Adrenal gland (tissue), 12 donors: ENCODE results near the gene PRKN. TPM values are rescaled to one million over a fixed set of nuclear protein-coding genes. Genes with fewer than 3 reads are reported as not detected.
A peak's percentile ranks its signal among the peaks of the same experiment; 100 is the strongest.

Experiments
- DNase-seq, 7 donors: peaks; one replicate each; pipeline ENCODE4 v3.0.0-alpha.2; 2019 to 2020
- H3K27ac ChIP-seq, 5 donors: fragments of 200-600 bp; sonication (generic) in 4 of 5; 1 replicate in 3 of 5; 2 replicates in 2 of 5; pipeline versions ENCODE4 v1.5.1 to v1.8.0; 2016 to 2020; ENCODE audit warnings: mild to moderate bottlenecking in 1 of 5
- H3K27me3 ChIP-seq: fragments of 200-600 bp; 2 replicates; pipeline ENCODE4 v1.8.0; 2021
- H3K36me3 ChIP-seq, 2 donors: fragments of 200-600 bp; replicated peaks in 1 of 2; 1 replicate in 1 of 2; 2 replicates in 1 of 2; pipeline versions ENCODE4 v1.5.1 to v1.8.0; 2018 to 2022
- H3K4me1 ChIP-seq, 2 donors: fragments of 200-600 bp; replicated peaks in 1 of 2; 1 replicate in 1 of 2; 2 replicates in 1 of 2; pipeline versions ENCODE4 v1.5.1 to v1.8.0; 2018 to 2021
- H3K4me3 ChIP-seq, 4 donors: fragments of 200-600 bp; sonication (generic) in 3 of 4; one replicate each; pipeline ENCODE4 v1.5.1; 2016 to 2018
- H3K9me3 ChIP-seq, 3 donors: fragments of 200-600 bp; sonication (generic) in 1 of 3; replicated peaks in 1 of 3; 1 replicate in 2 of 3; 2 replicates in 1 of 3; pipeline versions ENCODE4 v1.5.1 to v1.8.0; 2016 to 2021
- POLR2A ChIP-seq, 2 donors: fragments of 450-650 bp; IDR thresholded peaks; one replicate each; pipeline ENCODE4 v1.6.1; 2017; ENCODE audit warnings: antibody characterized with exemption in 2 of 2, mild to moderate bottlenecking in 2 of 2, moderate library complexity in 1 of 2
- WGBS, 4 donors: extraction: QIAGEN DNeasy Blood & Tissue Kit in 2 of 4; methylation state at CpG; one replicate each; pipeline versions ENCODE4 v1.1.5 to v1.1.7; 2013 to 2017; 5-methylcytosine and 5-hydroxymethylcytosine counted together
- intact Hi-C, 2 donors: fragments of 100-400 bp; cut with DNase I; formaldehyde crosslinking; loops; one replicate each; pipeline versions ENCODE4 v1.14.1 to v1.15.0; 2022 to 2023
- polyA plus RNA-seq, 3 donors: library from polyadenylated mRNA; stranded (reverse); fragments of 200-250 nt in 2 of 3; fragments of 350-450 nt in 1 of 3; fragmentation: Illumina TruSeq in 1 of 3; extraction: RNeasy Lipid Tissue Mini Kit (QIAGEN cat#74804) in 1 of 3; gene quantifications; one replicate each; pipeline ENCODE4 v1.2.3, GENCODE V29; 2013 to 2014
- total RNA-seq, 9 donors: library from RNA; depleted of rRNA in 4 of 9; stranded (reverse); fragments of >200 nt in 4 of 9; fragments of 120-200 nt in 1 of 9; fragmentation: NEBNext Ultra II Directional in 1 of 9; extraction: Animal tissue kit (Norgen Biotek cat#: 25700) in 1 of 9; gene quantifications; one replicate each; pipeline versions ENCODE4 v1.1.0 to v1.2.4, GENCODE V29; 2013 to 2023
- TF ChIP-seq, protein P1 (sequence below), 6 experiments: fragments of 450-650 bp in 4 of 6; fragments of 200-600 bp in 2 of 6; sonication (generic) in 1 of 6; IDR thresholded peaks; 1 replicate in 5 of 6; 2 replicates in 1 of 6; pipeline versions ENCODE4 v1.5.1 to v1.8.0; 2016 to 2021; ENCODE audit warnings: antibody characterized with exemption in 6 of 6, mild to moderate bottlenecking in 2 of 6, moderate library complexity in 1 of 6
- donor health status: healthy with polysubstance abuse.
- donor health status: Bipolar disorder and iron deficiency.
- donor health status: DM: yes; HTN: yes; CAD: no.
- donor health status: DM: no; HTN: no; CAD: no.
- donor health status: DM: no; HTN: no; CAD: no.
- donor health status: DM: yes; HTN: yes; CAD: no.

Gene PRKN
- total and polyA plus RNA-seq, 12 donors = 1.9 to 159 (median 13.3) TPM

DNA sequence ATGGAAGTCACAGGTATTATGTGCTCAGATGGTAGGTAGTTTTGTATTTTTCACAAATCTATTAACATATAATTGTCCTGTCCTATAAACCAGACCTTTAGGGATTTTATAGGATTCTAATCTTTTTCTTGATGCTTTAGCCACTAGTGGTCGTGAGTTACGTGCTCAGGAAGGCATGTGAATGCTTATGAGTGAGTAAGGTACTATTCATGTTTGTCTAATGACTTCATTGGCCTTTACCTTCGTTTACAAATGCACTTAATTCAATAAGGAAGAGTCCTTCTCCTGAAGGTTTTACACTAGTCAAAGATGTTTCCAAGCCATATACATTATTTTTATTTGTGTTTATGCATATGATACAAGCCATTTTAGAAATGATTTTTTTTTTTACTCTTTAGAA, 23.2 kb upstream of the PRKN start:
- 64 to 72% (median 68%) methylated on average over 3 of the region's 3 CpGs for WGBS, 4 donors
- H3K27me3 ChIP-seq = no peaks in the 10 kb centered on the region
- H3K9me3 ChIP-seq = no peaks in the 10 kb centered on the region
- TF ChIP-seq POLR2A (IDR thresholded peaks at IDR 0.05) = no peak
- TF ChIP-seq, protein P1, sequence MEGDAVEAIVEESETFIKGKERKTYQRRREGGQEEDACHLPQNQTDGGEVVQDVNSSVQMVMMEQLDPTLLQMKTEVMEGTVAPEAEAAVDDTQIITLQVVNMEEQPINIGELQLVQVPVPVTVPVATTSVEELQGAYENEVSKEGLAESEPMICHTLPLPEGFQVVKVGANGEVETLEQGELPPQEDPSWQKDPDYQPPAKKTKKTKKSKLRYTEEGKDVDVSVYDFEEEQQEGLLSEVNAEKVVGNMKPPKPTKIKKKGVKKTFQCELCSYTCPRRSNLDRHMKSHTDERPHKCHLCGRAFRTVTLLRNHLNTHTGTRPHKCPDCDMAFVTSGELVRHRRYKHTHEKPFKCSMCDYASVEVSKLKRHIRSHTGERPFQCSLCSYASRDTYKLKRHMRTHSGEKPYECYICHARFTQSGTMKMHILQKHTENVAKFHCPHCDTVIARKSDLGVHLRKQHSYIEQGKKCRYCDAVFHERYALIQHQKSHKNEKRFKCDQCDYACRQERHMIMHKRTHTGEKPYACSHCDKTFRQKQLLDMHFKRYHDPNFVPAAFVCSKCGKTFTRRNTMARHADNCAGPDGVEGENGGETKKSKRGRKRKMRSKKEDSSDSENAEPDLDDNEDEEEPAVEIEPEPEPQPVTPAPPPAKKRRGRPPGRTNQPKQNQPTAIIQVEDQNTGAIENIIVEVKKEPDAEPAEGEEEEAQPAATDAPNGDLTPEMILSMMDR (IDR thresholded peaks at IDR 0.05) = no peak
- DNase-seq = no peak
- no peak overlapping the region for H3K27ac ChIP-seq
- H3K36me3 ChIP-seq = no peaks in the 10 kb centered on the region
- intact Hi-C loops = no loop called here
- no peak overlapping the region for H3K4me3 ChIP-seq
- H3K4me1 ChIP-seq = no peaks in the 10 kb centered on the region

DNA sequence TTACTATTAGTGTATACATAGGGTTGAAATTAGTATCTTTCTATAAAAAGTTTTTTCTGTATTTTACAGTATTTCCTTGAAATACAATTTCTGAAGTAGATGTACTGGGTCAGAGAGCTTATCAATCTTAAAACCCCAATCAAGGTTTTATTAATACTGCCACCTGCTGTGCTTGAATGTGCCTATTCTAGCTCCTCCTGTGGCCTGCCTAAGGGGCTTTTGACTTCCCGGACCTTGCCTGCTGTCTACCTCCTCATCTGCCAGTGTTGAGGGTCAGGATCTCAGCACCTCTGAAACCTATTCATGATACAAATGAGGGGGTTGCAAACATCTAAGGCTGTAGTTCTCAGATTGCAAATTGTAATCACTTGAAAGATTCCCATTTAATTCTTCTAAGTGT, 9.4 kb upstream of the PRKN start:
- 15 to 33% (median 19%) methylated on average over 1 of the region's 1 CpG for WGBS, 4 donors

DNA sequence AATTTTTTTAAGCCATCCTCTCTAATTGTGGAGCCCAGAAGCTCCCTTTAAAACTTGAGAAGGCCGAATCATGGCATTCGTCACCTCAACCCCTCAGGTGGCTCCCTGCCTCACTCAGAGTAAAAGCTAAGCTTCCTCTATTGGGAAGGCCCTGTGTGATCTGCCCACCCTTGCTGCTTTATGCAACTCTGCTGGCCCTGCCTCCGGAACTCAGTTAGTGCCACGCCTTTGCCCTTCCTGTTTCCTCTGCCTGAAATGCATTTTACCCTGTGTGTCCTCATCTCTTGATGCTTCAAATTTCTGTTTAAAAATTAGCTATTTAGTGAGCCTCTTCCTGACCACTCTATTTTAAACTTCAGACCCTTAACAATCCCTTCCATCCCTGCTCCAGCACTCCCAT, 5.9 kb upstream of the PRKN start:
- H3K27me3 ChIP-seq = no peaks in the 10 kb centered on the region
- intact Hi-C loops = loop anchor here in 1 of 2 donors (10.0 kb wide), 1 partner anchor 179 kb away; no protein-coding TSS in a partner anchor
- DNase-seq = no peak
- WGBS, 4 donors = 72 to 80% (median 78%) methylated on average over 4 of the region's 4 CpGs
- no peak overlapping the region for H3K4me3 ChIP-seq
- no peaks in the 10 kb centered on the region for H3K9me3 ChIP-seq
- no peak overlapping the region for H3K27ac ChIP-seq
- no peaks in the 10 kb centered on the region for H3K4me1 ChIP-seq
- no peaks in the 10 kb centered on the region for H3K36me3 ChIP-seq
- TF ChIP-seq, protein P1 (IDR thresholded peaks at IDR 0.05) = no peak
- TF ChIP-seq POLR2A (IDR thresholded peaks at IDR 0.05) = no peak

More for the DNA sequence above, 9.4 kb upstream of the PRKN start:
- DNase-seq = peak in 1 of 7 donors; percentile 6
- TF ChIP-seq, protein P1 (IDR thresholded peaks at IDR 0.05) = peak in 5 of 6 experiments; percentile 7 to 51 (median 29)
- no peak for TF ChIP-seq POLR2A (IDR thresholded peaks at IDR 0.05)
- H3K36me3 ChIP-seq = no peaks in the 10 kb centered on the region
- H3K27ac ChIP-seq = no peak overlapping the region
- no peaks in the 10 kb centered on the region for H3K4me1 ChIP-seq
- intact Hi-C loops = loop anchor here in 1 of 2 donors (10.0 kb wide), 1 partner anchor 182 kb away; no protein-coding TSS in a partner anchor
- no peaks in the 10 kb centered on the region for H3K27me3 ChIP-seq
- no peaks in the 10 kb centered on the region for H3K9me3 ChIP-seq
- H3K4me3 ChIP-seq = no peak overlapping the region

DNA sequence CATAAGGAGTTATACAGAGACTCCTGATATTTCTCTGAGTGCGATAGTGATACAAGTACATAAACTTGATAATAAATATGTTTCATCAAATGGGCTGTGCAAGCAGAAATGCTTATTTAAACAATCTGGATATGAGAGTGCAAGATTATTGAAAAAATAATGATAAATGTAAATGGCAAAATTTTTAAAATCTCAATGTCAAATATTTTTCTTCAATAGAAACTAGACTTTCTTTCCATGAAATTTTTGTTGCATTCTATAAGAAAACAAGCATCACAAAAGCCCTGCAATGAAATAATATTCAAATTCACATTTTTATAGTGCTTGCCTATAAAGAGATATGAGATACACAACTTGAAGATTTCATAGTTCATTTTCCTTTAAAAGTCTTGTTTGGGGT, 2.9 kb upstream of the PRKN start:
- WGBS, 4 donors = 94 to 100% (median 98%) methylated on average over 1 of the region's 1 CpG
- no peak for TF ChIP-seq POLR2A (IDR thresholded peaks at IDR 0.05)
- TF ChIP-seq, protein P1 (IDR thresholded peaks at IDR 0.05) = no peak
- H3K9me3 ChIP-seq = no peaks in the 10 kb centered on the region
- peaks cover 5 to 9% of the 10 kb centered on the region in 2 donors for H3K4me1 ChIP-seq
- no peak overlapping the region for H3K4me3 ChIP-seq
- intact Hi-C loops = loop anchor here in 1 of 2 donors (10.0 kb wide), 1 partner anchor 176 kb away; no protein-coding TSS in a partner anchor
- no peaks in the 10 kb centered on the region for H3K27me3 ChIP-seq
- H3K27ac ChIP-seq = no peak overlapping the region
- DNase-seq = no peak
- H3K36me3 ChIP-seq = no peaks in the 10 kb centered on the region
